Ishikawa (cell line): ENCODE results near the gene TRIML2.

Experiments used
- CEBPB ChIP-seq: IDR thresholded peaks from 2 replicates; pipeline ENCODE4 v1.6.1; 2012
- EGR1 ChIP-seq: IDR thresholded peaks from 2 replicates; pipeline ENCODE4 v1.6.1; 2012
- EP300 ChIP-seq: IDR thresholded peaks from 2 replicates; pipeline ENCODE4 v1.6.1; 2012; ENCODE audit warnings: borderline replicate concordance
- TF ChIP-seq, protein P1 (sequence below): IDR thresholded peaks from 2 replicates; pipeline ENCODE4 v1.6.1; 2012; ENCODE audit warnings: low read depth, mild to moderate bottlenecking

- no peak for TF ChIP-seq CEBPB
- TF ChIP-seq EP300: no peak
- no peak for TF ChIP-seq EGR1
- TF ChIP-seq, protein P1, sequence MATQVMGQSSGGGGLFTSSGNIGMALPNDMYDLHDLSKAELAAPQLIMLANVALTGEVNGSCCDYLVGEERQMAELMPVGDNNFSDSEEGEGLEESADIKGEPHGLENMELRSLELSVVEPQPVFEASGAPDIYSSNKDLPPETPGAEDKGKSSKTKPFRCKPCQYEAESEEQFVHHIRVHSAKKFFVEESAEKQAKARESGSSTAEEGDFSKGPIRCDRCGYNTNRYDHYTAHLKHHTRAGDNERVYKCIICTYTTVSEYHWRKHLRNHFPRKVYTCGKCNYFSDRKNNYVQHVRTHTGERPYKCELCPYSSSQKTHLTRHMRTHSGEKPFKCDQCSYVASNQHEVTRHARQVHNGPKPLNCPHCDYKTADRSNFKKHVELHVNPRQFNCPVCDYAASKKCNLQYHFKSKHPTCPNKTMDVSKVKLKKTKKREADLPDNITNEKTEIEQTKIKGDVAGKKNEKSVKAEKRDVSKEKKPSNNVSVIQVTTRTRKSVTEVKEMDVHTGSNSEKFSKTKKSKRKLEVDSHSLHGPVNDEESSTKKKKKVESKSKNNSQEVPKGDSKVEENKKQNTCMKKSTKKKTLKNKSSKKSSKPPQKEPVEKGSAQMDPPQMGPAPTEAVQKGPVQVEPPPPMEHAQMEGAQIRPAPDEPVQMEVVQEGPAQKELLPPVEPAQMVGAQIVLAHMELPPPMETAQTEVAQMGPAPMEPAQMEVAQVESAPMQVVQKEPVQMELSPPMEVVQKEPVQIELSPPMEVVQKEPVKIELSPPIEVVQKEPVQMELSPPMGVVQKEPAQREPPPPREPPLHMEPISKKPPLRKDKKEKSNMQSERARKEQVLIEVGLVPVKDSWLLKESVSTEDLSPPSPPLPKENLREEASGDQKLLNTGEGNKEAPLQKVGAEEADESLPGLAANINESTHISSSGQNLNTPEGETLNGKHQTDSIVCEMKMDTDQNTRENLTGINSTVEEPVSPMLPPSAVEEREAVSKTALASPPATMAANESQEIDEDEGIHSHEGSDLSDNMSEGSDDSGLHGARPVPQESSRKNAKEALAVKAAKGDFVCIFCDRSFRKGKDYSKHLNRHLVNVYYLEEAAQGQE: no peak
These were observed 12.1 kb upstream of the TRIML2 start for GRCh38 chr4:188121530-188121929.
